GM18498 (cell line): ENCODE results near the gene SLC9A8.
"Not testable (repeated sequence)": the region's sequence is repeated elsewhere in the genome, so short reads cannot be mapped to it uniquely, and the experiment has no call there.

Source experiments
- ATAC-seq: cut with Tn5 transposase; IDR thresholded peaks from one replicate; pipeline ENCODE4 v1.9.1; 2021; ENCODE audit warnings: mild to moderate bottlenecking, moderate library complexity; ENCODE audit not compliant: unreplicated experiment

The SLC9A8 gene

GRCh38 chr20:49850463-49851230, 38.0 kb downstream of the SLC9A8 start:
- ATAC-seq: no peak

DNA sequence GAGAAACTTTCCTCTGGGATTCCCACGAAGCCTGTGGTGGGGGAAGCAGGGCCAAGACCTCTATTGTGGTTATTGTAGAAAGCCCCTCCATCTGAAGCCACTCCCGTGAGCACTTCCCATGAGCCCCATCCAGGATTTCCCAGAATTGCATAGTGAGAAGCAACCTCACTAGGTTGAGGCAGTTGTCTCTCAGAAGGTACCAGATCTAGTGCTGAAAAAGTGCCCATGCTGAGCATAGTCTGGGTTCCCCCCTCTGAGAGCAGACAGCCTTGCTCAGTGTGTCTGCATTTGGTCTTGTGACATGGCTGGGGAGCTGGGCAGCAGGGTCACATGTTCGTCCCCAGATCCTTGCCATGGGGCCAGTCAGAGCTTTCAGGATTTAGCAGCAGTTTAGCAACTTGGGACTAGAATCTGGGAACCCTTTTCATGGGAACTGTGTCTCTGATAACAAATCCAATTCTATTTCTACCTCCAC, 38.6 kb downstream of the SLC9A8 start:
- no peak for ATAC-seq

DNA sequence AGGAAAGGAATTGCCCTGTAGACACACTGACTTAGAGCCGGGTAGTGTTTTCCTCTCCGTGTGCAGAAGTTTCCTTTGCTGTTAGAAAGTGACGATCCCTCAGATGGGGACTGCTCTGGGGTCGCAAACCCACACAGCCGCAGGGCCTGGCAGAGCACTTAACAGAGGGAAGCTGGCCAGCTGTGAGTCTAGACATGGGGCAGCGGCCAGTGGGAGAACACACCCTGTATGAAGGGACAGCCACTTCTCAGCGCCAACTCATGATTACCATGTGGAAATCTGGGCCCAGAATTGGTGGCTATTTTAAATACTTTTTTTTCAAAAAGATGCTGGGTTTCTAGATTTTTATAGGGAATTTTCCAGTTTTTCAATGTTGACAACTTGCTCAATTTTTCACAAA, 39.4 kb downstream of the SLC9A8 start:
- no peak for ATAC-seq

GRCh38 chr20:49852522-49853080, 40.0 kb downstream of the SLC9A8 start:
- ATAC-seq: no peak

DNA sequence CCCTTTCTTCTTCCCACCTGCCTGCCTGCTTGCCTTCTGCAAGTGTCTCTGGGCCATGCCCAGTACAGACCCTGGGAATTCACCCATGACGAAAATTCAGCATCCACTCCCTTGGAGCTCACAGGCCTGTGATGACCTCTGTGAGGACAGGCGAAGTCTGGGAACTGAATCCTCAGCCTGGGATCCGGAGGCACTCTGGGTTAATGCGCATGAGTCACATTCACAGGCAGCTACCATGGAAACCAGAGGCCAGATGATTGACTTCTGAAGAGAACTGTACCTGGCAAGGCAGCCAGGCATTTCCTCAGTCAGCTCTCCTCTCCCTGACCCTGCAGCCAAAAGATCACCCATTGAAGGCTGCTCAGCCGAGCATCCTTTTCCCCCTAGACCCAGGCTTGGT, 41.0 kb downstream of the SLC9A8 start:
- ATAC-seq: no peak

- ATAC-seq: no peak
Measured at GRCh38 chr20:49854190-49854875, 41.7 kb downstream of the SLC9A8 start.

GRCh38 chr20:49856904-49857303, 44.3 kb downstream of the SLC9A8 start:
- ATAC-seq: no peak

- ATAC-seq: no peak
Measured at GRCh38 chr20:49858076-49858585, 45.5 kb downstream of the SLC9A8 start.

DNA sequence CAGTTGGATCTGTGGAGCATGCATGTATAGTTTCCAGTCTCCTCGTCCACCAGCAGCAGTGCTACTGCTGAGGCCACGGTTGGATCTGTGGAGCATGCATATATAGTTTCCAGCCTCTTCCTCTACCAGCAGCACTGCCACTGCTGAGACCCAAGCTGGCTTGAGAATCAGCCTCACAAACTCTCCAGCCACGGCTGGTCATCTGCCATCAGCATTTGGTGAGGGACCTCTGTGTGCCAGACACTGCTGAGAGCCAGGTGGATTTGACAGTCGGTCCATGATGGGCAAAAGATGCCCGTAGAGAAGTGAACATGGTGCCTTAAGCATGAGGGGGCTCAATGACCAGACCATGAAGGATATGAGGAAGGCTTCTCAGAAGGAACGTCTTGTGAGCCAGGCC, 46.4 kb downstream of the SLC9A8 start:
- ATAC-seq: no peak

DNA sequence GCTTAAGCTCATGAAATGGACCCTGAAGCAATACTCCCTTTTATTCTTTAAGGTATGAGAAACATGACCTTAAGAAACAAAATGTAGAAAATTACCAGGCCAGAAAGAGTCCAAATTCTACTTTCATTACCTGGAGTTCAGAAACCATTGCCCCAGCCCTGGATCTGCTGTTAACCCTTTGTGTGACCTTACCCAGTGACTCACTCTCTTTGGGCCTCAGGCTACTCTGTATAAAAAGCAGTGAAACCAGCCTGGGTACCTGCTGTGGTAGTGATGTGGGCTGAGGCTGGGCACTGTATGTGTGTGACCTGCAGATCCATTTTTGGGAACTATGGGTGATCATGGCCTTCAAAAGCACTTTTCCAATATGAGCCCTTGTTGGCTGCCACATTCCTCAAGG, 47.2 kb downstream of the SLC9A8 start:
- ATAC-seq: no peak

DNA sequence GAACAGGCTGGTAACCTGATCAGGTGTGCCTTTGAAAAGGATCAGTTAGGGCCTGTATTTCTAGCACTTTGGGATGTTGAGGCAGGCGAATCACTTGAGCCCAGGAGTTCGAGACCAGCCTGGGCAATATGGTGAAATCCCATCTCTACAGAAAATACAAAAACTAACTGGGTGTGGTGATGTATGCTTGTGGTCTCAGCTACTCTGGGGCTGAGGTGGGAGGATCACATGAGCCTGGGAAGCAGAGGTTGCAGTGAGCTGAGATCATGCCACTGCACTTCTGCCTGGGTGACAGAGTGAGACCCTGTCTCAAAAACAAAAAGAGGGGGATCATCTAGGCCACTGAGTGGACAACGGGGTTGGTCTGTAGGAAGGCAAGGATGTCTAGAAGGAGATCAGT, 48.6 kb downstream of the SLC9A8 start:
- not testable (repeated sequence) for ATAC-seq

DNA sequence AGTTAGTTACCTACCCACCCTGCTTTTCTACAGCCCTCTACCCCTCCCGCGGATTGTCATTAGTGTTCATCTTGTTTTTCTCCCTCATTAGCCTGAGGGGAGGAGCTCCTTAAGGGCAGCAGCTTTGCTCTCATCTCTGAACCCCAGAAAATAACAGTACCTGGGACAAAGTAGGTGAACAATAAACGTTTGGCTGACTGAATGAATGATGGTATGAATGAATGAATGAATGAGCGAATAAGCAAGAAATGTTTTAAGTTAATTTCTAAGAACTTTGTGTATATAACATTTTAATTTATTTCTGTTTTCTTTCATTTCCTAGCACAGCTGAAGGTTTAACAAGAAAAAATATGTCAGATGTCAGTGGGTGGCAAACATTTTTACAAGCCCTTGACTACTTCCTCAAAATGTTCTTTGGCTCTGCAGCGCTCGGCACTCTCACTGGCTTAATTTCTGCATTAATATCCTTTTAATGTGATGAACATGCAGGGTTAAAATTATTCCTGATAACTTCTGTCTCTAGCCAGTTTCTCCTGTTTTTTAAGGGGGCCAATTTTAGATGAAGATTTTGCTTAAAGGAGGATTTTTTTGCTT, 50.1 kb downstream of the SLC9A8 start:
- ATAC-seq: no peak

DNA sequence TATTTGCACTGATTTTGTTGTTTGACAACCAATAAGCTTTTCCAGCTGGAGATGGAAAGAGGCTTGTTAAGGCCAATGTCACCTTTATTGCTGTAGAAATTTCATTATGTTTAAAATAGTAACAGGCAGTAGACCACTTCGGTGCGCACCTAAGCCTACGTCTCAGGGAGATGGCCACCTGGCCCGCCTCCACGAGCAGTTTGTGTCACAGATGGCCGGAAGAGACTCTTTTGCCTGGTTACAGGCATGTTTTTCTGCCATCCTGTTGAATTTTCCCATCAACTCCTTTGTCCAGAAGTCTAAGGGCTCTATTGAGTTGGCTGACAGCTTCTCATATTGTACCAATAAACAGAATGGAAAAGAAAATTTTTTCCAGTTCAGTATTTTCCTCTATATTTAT, 51.0 kb downstream of the SLC9A8 start:
- ATAC-seq: no peak

DNA sequence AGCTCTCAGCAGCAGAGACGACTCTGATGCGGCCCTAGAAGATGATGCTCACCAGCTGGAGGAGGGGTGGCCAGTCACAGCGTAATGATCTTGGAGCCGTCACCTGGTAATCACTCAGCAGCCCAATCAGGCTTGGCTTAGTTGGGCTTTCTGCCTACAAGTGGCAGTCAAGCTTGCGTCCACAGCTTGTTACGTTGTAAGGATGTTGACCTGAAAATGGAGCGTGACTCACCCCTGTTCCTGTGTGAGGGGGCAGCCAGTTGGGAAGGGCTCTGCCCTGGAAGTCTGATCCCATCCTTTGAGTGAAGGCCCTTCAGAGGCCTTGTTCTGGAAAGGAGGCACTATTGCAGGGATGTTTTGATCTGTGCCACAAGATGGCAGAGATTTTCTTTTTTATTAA, 52.9 kb downstream of the SLC9A8 start:
- no peak for ATAC-seq

DNA sequence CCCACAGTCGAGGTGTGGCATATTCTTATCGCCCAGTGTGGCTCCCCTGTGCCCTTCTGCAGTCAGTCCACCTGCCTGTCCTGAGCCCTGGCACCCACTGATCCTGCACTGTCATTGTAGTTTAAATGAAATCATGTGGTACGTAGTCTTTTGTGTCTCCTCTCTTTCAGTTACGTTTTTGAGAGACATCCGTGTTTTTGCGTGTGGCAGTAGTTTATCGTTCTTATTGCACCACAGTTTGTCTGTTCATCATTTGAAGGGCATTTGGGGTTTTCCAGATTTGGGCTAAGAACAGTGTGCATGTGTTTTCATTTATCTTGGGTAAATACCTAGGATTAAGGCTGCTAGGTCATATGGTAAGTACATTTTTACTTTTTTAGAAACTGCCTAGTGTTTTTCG, 53.4 kb downstream of the SLC9A8 start:
- no peak for ATAC-seq

DNA sequence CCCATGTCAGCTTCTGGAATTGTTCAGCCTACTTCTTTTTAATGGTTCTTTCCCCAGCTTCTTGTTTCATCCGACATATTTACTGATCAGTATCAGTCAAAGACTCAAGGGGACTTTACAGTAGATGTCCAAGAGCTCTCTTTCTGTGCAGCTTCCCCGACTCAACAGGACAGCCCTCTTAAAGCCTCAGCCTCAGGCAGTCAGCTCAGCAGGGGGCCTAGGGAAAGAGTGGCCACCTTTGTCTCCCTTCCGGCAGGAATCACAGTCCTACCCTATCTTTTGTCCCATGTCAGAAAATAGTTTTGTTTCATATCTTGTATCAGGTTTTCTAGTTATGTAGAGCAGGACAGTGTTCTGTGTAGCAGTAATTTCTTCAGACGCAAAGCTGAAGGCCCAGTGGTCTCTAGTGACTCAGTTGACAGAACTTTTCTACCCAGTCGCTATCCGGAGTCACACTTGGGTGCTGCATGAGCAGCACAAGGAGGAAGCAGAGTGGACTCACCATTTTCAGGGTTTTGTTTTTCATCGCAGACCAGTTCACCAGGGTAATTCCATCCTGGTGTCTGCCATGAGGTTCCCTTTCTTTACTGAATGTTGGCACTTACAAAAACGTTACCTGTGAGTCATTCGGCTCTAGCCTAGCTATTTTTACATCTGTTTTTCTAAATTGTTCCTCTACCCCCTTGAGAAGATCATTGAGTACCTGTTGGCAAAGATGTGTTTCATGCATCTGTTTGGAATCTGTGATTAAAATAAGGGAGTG, 55.0 kb downstream of the SLC9A8 start:
- no peak for ATAC-seq

GRCh38 chr20:49868538-49868937, 55.9 kb downstream of the SLC9A8 start:
- ATAC-seq: no peak

GRCh38 chr20:49868964-49869363, 56.3 kb downstream of the SLC9A8 start:
- ATAC-seq: no peak

DNA sequence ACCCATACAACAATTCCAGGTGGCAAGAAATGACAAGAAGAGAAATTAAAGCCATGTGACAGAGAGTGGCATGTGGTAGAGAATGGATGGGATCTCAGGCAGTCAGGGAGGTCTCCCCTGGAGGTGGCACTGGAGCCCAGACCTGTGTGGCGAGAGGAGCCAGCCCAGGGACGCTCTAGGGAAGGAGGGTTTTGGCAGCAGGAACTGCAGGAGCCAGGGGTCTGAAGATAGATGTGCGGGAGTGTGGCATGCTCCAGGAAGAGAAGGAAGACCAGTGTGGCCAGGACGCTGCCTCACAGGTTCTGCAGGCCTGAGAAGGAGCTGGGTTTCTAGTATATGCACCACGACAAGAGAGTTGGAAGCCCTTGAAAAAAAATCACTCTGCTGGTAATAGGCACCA, 57.6 kb downstream of the SLC9A8 start:
- no peak for ATAC-seq

DNA sequence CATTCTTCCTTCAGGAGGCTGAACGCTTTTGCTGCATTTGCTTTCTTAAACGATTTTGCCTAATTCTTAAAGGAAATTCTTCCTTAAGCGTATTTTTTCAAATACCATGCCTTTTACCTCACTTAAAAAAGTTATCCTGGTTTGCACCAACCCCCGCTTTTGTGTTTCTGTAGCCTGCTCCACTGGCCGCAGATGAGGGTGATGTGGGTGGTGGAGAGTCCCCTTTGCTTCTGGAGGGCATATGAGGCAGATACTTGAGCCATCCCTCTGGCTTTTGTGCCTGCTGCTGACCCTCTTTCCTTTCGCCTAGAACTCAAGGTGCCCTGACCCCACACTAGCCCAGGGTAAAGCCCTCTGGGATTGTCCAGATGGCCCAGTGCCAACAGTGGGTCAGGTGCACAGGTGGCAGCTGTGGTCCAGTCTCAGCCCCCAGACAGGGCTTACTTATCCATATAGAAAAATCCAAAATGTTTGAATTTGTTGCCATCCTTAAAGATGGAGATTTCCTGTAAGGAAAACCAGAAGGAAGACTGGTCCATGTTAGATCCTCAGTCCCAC, 58.8 kb downstream of the SLC9A8 start:
- ATAC-seq: no peak
